Skeletal muscle tissue (tissue), 4 donors: ENCODE measurements around the gene PRDM16. TPM values are rescaled to one million over a fixed set of nuclear protein-coding genes. Genes with fewer than 3 reads are reported as not detected.

Source experiments
- H3K27ac ChIP-seq: one replicate; pipeline ENCODE4 v1.7.0; 2013; ENCODE audit warnings: mild to moderate bottlenecking, low read depth, low read length, inconsistent platforms
- H3K27me3 ChIP-seq, 3 donors: one replicate each; pipeline ENCODE4 v1.7.0; 2013; ENCODE audit warnings: low read length in 3 of 3; ENCODE audit not compliant: control insufficient read depth in 3 of 3, insufficient read depth in 3 of 3
- H3K36me3 ChIP-seq, 3 donors: one replicate each; pipeline ENCODE4 v1.7.0; 2013; ENCODE audit warnings: low read length in 3 of 3; ENCODE audit not compliant: control insufficient read depth in 3 of 3, insufficient read depth in 3 of 3
- H3K4me1 ChIP-seq, 3 donors: one replicate each; pipeline ENCODE4 v1.7.0; 2013; ENCODE audit warnings: low read length in 3 of 3, mild to moderate bottlenecking in 3 of 3; ENCODE audit not compliant: control insufficient read depth in 3 of 3, insufficient read depth in 3 of 3
- H3K4me3 ChIP-seq, 3 donors: one replicate each; pipeline ENCODE4 v1.7.0; 2013; ENCODE audit warnings: low read length in 3 of 3
- H3K9ac ChIP-seq, 3 donors: one replicate each; pipeline ENCODE4 v1.7.0; 2013; ENCODE audit warnings: low read length in 3 of 3, mild to moderate bottlenecking in 3 of 3, moderate library complexity in 2 of 3, low read depth in 1 of 3
- H3K9me3 ChIP-seq, 3 donors: one replicate each; pipeline ENCODE4 v1.7.0; 2013; ENCODE audit warnings: low read length in 3 of 3; ENCODE audit not compliant: control insufficient read depth in 3 of 3
- total RNA-seq: library from RNA; depleted of rRNA; stranded (reverse); fragments of >200 nt; gene quantifications from one replicate; pipeline ENCODE4 v1.2.3, GENCODE V29; 2014
- donor health status: Osteomylitis.

The PRDM16 gene
- total RNA-seq, 1 donor from 2014 or later: 4.7 TPM

- Histone ChIP-seq H3K4me1 (peaks cover 20 to 27% (median 27%) of the 10 kb centered on the region in 3 donors), H3K27ac (no peak overlapping the region), H3K4me3 (no peak overlapping the region), H3K9me3 (no peaks in the 10 kb centered on the region), H3K9ac (peak overlapping the region; percentile 32 to 70 (median 68)), H3K36me3 (no peaks in the 10 kb centered on the region), H3K27me3 (peaks cover 19 to 36% (median 21%) of the 10 kb centered on the region in 3 donors)
Observed at GRCh38 chr1:3453203-3453761, 384.3 kb downstream of the PRDM16 start.

- Histone ChIP-seq H3K27ac (no peak within 1 kb of the TSS), H3K9me3 (no peaks in the 10 kb centered on the region), H3K9ac (peak within 1 kb of the TSS in 1 of 3 donors; percentile 64), H3K36me3 (no peaks in the 10 kb centered on the region), H3K4me1 (peaks cover 28 to 36% (median 35%) of the 10 kb centered on the region in 3 donors), H3K4me3 (peak within 1 kb of the TSS in 2 of 3 donors; percentile 32 to 58), H3K27me3 (peaks cover 19 to 36% (median 21%) of the 10 kb centered on the region in 3 donors)
Observed at GRCh38 chr1:3453891-3454810, 385.1 kb downstream of the PRDM16 start, which contains the start of gene ARHGEF16. TSS of gene ARHGEF16 (plus strand) at chr1:3454665. CDS start at chr1:3463085, 8,420 bp downstream.

GRCh38 chr1:3454811-3455618 is 386.0 kb downstream of the PRDM16 start:
- H3K27me3 ChIP-seq: peaks cover 19 to 36% (median 21%) of the 10 kb centered on the region in 3 donors
- H3K27ac ChIP-seq: no peak overlapping the region
- H3K4me1 ChIP-seq: peaks cover 35 to 45% (median 44%) of the 10 kb centered on the region in 3 donors
- H3K4me3 ChIP-seq: peak overlapping the region in 1 of 3 donors; percentile 58
- H3K9ac ChIP-seq: peak overlapping the region in 1 of 3 donors; percentile 64
- no peaks in the 10 kb centered on the region for H3K9me3 ChIP-seq
- H3K36me3 ChIP-seq: no peaks in the 10 kb centered on the region

GRCh38 chr1:3455670-3456448 is 386.9 kb downstream of the PRDM16 start:
- H3K27ac ChIP-seq: no peak overlapping the region
- H3K9ac ChIP-seq: peak overlapping the region in 1 of 3 donors; percentile 50
- H3K4me1 ChIP-seq: peaks cover 43 to 53% (median 52%) of the 10 kb centered on the region in 3 donors
- H3K9me3 ChIP-seq: no peaks in the 10 kb centered on the region
- no peaks in the 10 kb centered on the region for H3K36me3 ChIP-seq
- H3K4me3 ChIP-seq: no peak overlapping the region
- H3K27me3 ChIP-seq: peaks cover 19 to 36% (median 21%) of the 10 kb centered on the region in 3 donors

DNA sequence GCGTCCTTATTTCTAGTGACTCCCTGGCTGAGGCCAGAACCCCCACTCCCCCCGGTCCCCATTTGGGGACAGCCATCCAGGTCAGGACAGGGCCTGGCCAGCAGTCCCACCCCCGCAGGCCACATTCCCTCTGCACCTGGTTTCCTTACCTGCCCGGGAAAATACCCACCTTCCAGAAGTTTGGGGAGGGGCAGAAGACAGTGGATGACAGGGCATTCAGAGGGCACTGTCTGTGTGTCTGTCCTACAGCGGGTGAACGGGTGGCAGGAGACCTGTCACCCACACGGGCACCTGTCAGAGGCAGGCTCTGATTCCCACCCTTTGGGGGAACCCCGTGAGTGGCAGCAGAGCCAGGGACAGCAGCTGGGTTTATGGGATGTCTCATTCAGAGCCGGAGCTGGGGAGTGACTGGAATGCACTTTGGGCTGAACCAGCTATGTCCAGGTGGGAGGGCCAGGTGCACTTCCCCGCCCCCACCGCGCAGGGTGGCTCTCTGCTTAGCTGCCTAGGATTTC is 387.5 kb downstream of the PRDM16 start:
- no peaks in the 10 kb centered on the region for H3K36me3 ChIP-seq
- H3K4me3 ChIP-seq: no peak overlapping the region
- peaks cover 43 to 54% (median 53%) of the 10 kb centered on the region in 3 donors for H3K4me1 ChIP-seq
- peak overlapping the region in 1 of 3 donors; percentile 32 for H3K9ac ChIP-seq
- H3K27me3 ChIP-seq: peaks cover 16 to 31% (median 16%) of the 10 kb centered on the region in 3 donors
- H3K27ac ChIP-seq: no peak overlapping the region
- no peaks in the 10 kb centered on the region for H3K9me3 ChIP-seq

- peak overlapping the region in 2 of 3 donors; percentile 53 to 83 for H3K9ac ChIP-seq
- H3K27me3 ChIP-seq: peaks cover 13 to 29% (median 15%) of the 10 kb centered on the region in 3 donors
- H3K4me3 ChIP-seq: peak overlapping the region in 1 of 3 donors; percentile 52
- no peak overlapping the region for H3K27ac ChIP-seq
- H3K36me3 ChIP-seq: no peaks in the 10 kb centered on the region
- H3K4me1 ChIP-seq: peaks cover 43 to 54% (median 53%) of the 10 kb centered on the region in 3 donors
- H3K9me3 ChIP-seq: no peaks in the 10 kb centered on the region
Observed at GRCh38 chr1:3456964-3457909, 388.2 kb downstream of the PRDM16 start.

- Histone ChIP-seq H3K9me3 (no peaks in the 10 kb centered on the region), H3K27ac (no peak overlapping the region), H3K4me3 (peak overlapping the region in 2 of 3 donors; percentile 32 to 52), H3K4me1 (peaks cover 43 to 55% (median 53%) of the 10 kb centered on the region in 3 donors), H3K36me3 (no peaks in the 10 kb centered on the region), H3K27me3 (peaks cover 6 to 20% (median 9%) of the 10 kb centered on the region in 3 donors), H3K9ac (peak overlapping the region; percentile 53 to 83 (median 61))
Observed at GRCh38 chr1:3457910-3458883, 389.2 kb downstream of the PRDM16 start.
